Sigmoid colon (tissue), 4 donors: Measurements from ENCODE around the gene MESD.

ENCODE experiments used
- CTCF ChIP-seq, 4 experiments: fragments of 450-650 bp in 3 of 4; fragments of 200-600 bp in 1 of 4; IDR thresholded peaks; one replicate each; pipeline ENCODE4 v1.5.1; 2016 to 2019; ENCODE audit warnings: antibody characterized with exemption in 4 of 4, mild to moderate bottlenecking in 3 of 4, moderate library complexity in 2 of 4
- POLR2A ChIP-seq, 2 donors: fragments of 450-650 bp; IDR thresholded peaks; one replicate each; pipeline ENCODE4 v1.6.1; 2016; ENCODE audit warnings: antibody characterized with exemption in 2 of 2, mild to moderate bottlenecking in 2 of 2, moderate library complexity in 2 of 2
- POLR2AphosphoS5 ChIP-seq, 4 donors: sonication (generic); formaldehyde crosslinking; IDR thresholded peaks; one replicate each; pipeline ENCODE4 v1.6.1; 2017; ENCODE audit warnings: antibody characterized with exemption in 4 of 4

GRCh38 chr15:80953001-80953952 is 36.3 kb downstream of the MESD start:
- TF ChIP-seq CTCF (IDR thresholded peaks at IDR 0.05) = no peak
- TF ChIP-seq POLR2AphosphoS5 (IDR thresholded peaks at IDR 0.05) = no peak
- no peak for TF ChIP-seq POLR2A (IDR thresholded peaks at IDR 0.05)
